ENCODE measurements around the gene STXBP1. TPM values are rescaled to one million over a fixed set of nuclear protein-coding genes. Genes with fewer than 3 reads are reported as not detected.
A peak's percentile ranks its signal among the peaks of the same experiment; 100 is the strongest.

The STXBP1 gene
- total and polyA plus RNA-seq, 9 of the 15 experiments (the other 6 are each of a cell fraction or from before 2014, with no cell fraction given), result 4.6 to 35.1 (median 9.7) TPM

- TF ChIP-seq DNMT1 (IDR thresholded peaks at IDR 0.05) (no peak), RBM17 (IDR thresholded peaks at IDR 0.05; ENCODE audit: borderline replicate concordance, low read depth, low read length) (no peak), MYBL2 (IDR thresholded peaks at IDR 0.05; ENCODE audit: low read depth) (no peak), MYBL2 (CRISPR knock-in tag; IDR thresholded peaks at IDR 0.05; ENCODE audit: borderline replicate concordance) (no peak), IRF9 (tag; IDR thresholded peaks at IDR 0.05) (0 out of 2 replicates have a peak, but pooled peaks have one; percentile 62), WHSC1 (IDR thresholded peaks at IDR 0.05; ENCODE audit: low read length) (no peak), SMARCE1 (IDR thresholded peaks at IDR 0.05) (peak; percentile 57), ZNF740 (CRISPR knock-in tag; IDR thresholded peaks at IDR 0.05) (no peak; the same call in 1 of the 2 replicates), ZNF740 (tag; IDR thresholded peaks at IDR 0.05) (0 out of 4 replicates have a peak, but pooled peaks of 1 of the 2 experiments have one; percentile 53), CBFB (CRISPR knock-in tag; IDR thresholded peaks at IDR 0.05) (no peak), HNRNPUL1 (IDR thresholded peaks at IDR 0.05; ENCODE audit: low read length) (no peak), CUX1 (CRISPR knock-in tag; IDR thresholded peaks at IDR 0.05) (peak; percentile 86; the same call in 1 of the 2 replicates), PHF21A (IDR thresholded peaks at IDR 0.05; ENCODE audit: borderline replicate concordance, low read depth) (no peak), FOXM1 (IDR thresholded peaks at IDR 0.05; ENCODE audit: low read depth) (no peak), FOXM1 (CRISPR knock-in tag; IDR thresholded peaks at IDR 0.05; ENCODE audit: low read depth) (no peak; the same call in 1 of the 2 replicates), FOSL1 (tag; conservative IDR thresholded peaks at IDR 0.05) (peak; percentile 45; the same call in 1 of the 2 replicates), ZBTB8A (IDR thresholded peaks at IDR 0.05; ENCODE audit: partially characterized antibody) (no peak)
Observed at GRCh38 chr9:127698985-127699670, 87.1 kb downstream of the STXBP1 start (continued).

All from K562 (cell line).